Measurements from ENCODE around the gene EPS8L2. TPM values are rescaled to one million over a fixed set of nuclear protein-coding genes. Genes with fewer than 3 reads are reported as not detected.

The EPS8L2 gene
- total and polyA plus RNA-seq, 2 of the 4 experiments (the other 2 are of a cell fraction): 17.2 to 39.4 TPM

DNA sequence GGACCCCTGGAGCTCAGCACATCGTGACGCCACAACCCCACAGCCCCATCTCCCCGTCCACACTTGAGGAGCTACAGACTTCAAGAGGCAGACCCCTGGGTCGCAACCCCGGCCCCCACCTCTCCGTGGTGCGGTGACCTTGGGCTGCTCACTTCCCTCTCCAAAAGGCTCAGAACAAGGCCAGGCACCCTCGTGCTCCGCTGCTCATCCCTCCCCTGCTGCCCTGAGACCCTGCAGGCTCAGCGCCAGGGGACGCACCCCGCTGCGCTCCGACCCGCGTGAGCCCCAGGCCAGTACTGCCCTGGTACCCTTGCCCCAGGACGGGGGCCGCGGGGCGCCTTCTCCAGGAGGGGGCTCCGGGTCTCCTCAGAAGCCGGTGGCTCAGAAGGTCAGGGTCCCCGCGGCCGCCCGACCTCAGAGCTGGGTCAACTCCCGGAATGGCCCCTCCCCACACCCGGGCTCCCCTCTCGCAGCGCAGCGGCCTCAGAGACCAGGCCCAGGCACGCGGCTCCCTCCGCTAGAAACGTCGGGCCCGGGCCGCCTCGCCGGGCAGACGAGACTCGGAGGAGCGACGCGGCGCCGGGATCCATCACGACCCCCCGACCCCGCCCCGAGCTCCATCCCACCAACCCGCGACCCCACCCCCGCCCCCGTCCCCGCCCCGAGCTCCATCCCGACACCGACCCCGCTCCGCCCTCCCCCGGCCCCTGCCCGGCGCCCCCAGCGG, 70.7 kb downstream of the EPS8L2 start:
- H3K14ac ChIP-seq (replicated peaks; ENCODE audit: low read depth, low read length): peak overlapping the region; percentile 77
- H3K9ac ChIP-seq (ENCODE audit: low read depth, low read length): peak overlapping the region; percentile 99
- H3K9me1 ChIP-seq (ENCODE audit: insufficient read depth, low read length): peaks cover 11% of the 10 kb centered on the region; the same call in 1 of the 2 replicates
- ATAC-seq (ENCODE audit: low read depth) (peak; percentile 64), DNase-seq (no peak)
- H2BK20ac ChIP-seq (ENCODE audit: low read depth, low read length): no peak overlapping the region
- in situ Hi-C loops (cut with MboI; ENCODE audit: low sequenced_read_pairs): no loop called here
- no peak overlapping the region; the same call in 2 of the 3 replicates for H2BK15ac ChIP-seq (ENCODE audit: low read depth, low read length)
- CTCF ChIA-PET: no interaction called here
- H3K27me3 ChIP-seq (ENCODE audit: control insufficient read depth, insufficient read depth, low read length): no peaks in the 10 kb centered on the region
- POLR2A ChIA-PET (ENCODE audit: unreplicated experiment): interaction anchor here (0.6 kb wide), 1 partner anchor 27 kb away, joined by 4 read pairs; no protein-coding TSS in a partner anchor
- BruUV-seq (replicated peaks): no TSS peak
- peak overlapping the region; percentile 91 for H4K91ac ChIP-seq (ENCODE audit: insufficient read depth, low read depth, low read length)
- peaks cover 13% of the 10 kb centered on the region for H3K4me1 ChIP-seq (ENCODE audit: control insufficient read depth, insufficient read depth, low read length)
- WGBS, 2 experiments (ENCODE audit: extremely low coverage in 2 of 2, insufficient read length in 1 of 2): 7% methylated on average over 5 of the region's 65 CpGs; no CpG with 5 or more reads in 1 of the 2 experiments
- H4K8ac ChIP-seq (ENCODE audit: low read depth in 2 of 2, low read length in 2 of 2): peak overlapping the region; percentile 56 to 91; a peak in 3 of 4 replicates
- H2BK120ac ChIP-seq (ENCODE audit: low read depth, low read length): no peak overlapping the region
- H3K4me3 ChIP-seq (ENCODE audit: insufficient read depth, low read depth, low read length): peak overlapping the region; percentile 99
- H3K79me1 ChIP-seq (ENCODE audit: low read depth in 1 of 2, low read length in 2 of 2): peaks cover 12 to 71% of the 10 kb centered on the region in 2 experiments
- no peak for TF ChIP-seq POLR2A (IDR thresholded peaks at IDR 0.05; ENCODE audit: low read depth, low read length)
- TF ChIP-seq CHD1 (IDR thresholded peaks at IDR 0.05; ENCODE audit: low read depth, low read length): no peak
- no peak for TF ChIP-seq RAD21 (IDR thresholded peaks at IDR 0.05; ENCODE audit: low read length)
- TF ChIP-seq MAFK (IDR thresholded peaks at IDR 0.05; ENCODE audit: low read depth, low read length): no peak
- TF ChIP-seq NFE2L2 (IDR thresholded peaks at IDR 0.05; ENCODE audit: low read depth, low read length): no peak
- no peak for TF ChIP-seq CEBPB (IDR thresholded peaks at IDR 0.05; ENCODE audit: low read depth, low read length)
- TF ChIP-seq BHLHE40 (IDR thresholded peaks at IDR 0.05; ENCODE audit: low read depth, low read length): no peak
- TF ChIP-seq, protein P1, sequence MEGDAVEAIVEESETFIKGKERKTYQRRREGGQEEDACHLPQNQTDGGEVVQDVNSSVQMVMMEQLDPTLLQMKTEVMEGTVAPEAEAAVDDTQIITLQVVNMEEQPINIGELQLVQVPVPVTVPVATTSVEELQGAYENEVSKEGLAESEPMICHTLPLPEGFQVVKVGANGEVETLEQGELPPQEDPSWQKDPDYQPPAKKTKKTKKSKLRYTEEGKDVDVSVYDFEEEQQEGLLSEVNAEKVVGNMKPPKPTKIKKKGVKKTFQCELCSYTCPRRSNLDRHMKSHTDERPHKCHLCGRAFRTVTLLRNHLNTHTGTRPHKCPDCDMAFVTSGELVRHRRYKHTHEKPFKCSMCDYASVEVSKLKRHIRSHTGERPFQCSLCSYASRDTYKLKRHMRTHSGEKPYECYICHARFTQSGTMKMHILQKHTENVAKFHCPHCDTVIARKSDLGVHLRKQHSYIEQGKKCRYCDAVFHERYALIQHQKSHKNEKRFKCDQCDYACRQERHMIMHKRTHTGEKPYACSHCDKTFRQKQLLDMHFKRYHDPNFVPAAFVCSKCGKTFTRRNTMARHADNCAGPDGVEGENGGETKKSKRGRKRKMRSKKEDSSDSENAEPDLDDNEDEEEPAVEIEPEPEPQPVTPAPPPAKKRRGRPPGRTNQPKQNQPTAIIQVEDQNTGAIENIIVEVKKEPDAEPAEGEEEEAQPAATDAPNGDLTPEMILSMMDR (conservative IDR thresholded peaks at IDR 0.05; ENCODE audit: low read depth, low read length): no peak
- TF ChIP-seq RCOR1 (IDR thresholded peaks at IDR 0.05; ENCODE audit: insufficient replicate concordance, low read length): no peak
- no peak for TF ChIP-seq FOS (IDR thresholded peaks at IDR 0.05; ENCODE audit: low read depth, low read length)
- no peak overlapping the region; the same call in 1 of the 2 replicates for H3K18ac ChIP-seq (ENCODE audit: low read depth, low read length)
- H2AFZ ChIP-seq (replicated peaks; ENCODE audit: low read length, poor library complexity): peak overlapping the region; percentile 90
- intact Hi-C loops (cut with micrococcal nuclease): no loop called here
- peak overlapping the region; percentile 99 for H2AK5ac ChIP-seq (ENCODE audit: low read depth, low read length)
- peak overlapping the region; percentile 91 for H3K4ac ChIP-seq (ENCODE audit: low read depth, low read length)
- H2AK9ac ChIP-seq (replicated peaks; ENCODE audit: low read depth, low read length, poor library complexity): peak overlapping the region; percentile 100
- peak overlapping the region; percentile 88 for H2BK5ac ChIP-seq (ENCODE audit: low read depth, low read length, poor library complexity, severe bottlenecking)
- peak overlapping the region; percentile 30; the same call in 1 of the 2 replicates for H4K5ac ChIP-seq (ENCODE audit: low read depth, low read length)
- H3K4me2 ChIP-seq (ENCODE audit: low read depth, low read length): peak overlapping the region; percentile 93
- peak overlapping the region; percentile 96 for H3K27ac ChIP-seq (ENCODE audit: insufficient read depth, low read length)
- H3K56ac ChIP-seq (ENCODE audit: extremely low read depth, insufficient read depth, low read length): peak overlapping the region; percentile 41
- peaks cover 31% of the 10 kb centered on the region for H3K36me3 ChIP-seq (ENCODE audit: control insufficient read depth, insufficient read depth, low read length)
- dilution Hi-C loops (cut with HindIII; ENCODE audit: low sequenced_read_pairs, unreplicated experiment): no loop called here
- peak overlapping the region; percentile 93 for H3K23ac ChIP-seq (ENCODE audit: low read depth, low read length)
- H4K20me1 ChIP-seq (ENCODE audit: insufficient read depth, low read length): peaks cover 51% of the 10 kb centered on the region
- no peaks in the 10 kb centered on the region for H3K9me3 ChIP-seq (ENCODE audit: control insufficient read depth, insufficient read depth, low read length)
